GF-D8 (cell line): ENCODE results near the gene RPLP1.

Source experiments
- DNase-seq: peaks from one replicate; lab custom pipeline; 2025; lab: John Stamatoyannopoulos, UW

The RPLP1 gene

DNA sequence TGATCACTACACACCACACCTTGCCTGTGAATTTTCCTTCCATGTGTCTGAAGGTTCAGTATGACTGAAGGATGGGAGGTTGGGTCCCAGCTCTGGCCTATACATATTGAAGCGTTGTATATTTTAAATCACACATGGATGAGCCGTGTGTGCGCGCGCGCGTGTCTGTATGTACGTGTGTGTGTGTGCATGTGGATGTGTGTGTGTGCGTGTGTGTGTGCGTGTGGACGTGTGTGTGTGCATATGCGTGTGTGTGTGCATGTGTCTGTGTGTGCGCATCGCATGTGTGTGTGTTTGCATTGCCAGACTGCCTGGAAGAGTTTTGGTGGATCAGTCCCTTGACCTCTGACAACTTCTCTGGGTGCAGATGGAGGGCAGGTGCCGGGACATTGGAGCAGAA lies 45.7 kb downstream of the RPLP1 start:
- DNase-seq = no peak

DNA sequence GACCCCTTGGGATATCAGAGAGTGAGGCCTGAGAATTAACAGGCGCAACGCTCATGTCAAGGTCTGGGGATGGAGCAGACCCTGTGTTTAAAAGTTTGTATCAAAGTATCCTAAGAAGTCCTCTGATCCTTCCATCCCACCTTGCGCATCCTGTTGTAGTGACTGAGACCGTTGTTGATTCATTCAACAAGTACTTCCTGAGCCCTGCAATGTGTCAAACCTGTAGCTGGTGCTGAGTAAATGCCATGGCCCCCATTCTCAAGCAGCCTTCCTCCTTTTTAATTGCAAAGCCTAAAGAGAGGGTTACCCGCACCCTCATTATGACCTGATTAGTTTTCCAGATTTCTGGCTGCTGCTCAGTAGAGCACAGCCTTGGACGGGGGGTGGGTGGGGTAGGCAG lies 46.4 kb downstream of the RPLP1 start:
- no peak for DNase-seq

DNA sequence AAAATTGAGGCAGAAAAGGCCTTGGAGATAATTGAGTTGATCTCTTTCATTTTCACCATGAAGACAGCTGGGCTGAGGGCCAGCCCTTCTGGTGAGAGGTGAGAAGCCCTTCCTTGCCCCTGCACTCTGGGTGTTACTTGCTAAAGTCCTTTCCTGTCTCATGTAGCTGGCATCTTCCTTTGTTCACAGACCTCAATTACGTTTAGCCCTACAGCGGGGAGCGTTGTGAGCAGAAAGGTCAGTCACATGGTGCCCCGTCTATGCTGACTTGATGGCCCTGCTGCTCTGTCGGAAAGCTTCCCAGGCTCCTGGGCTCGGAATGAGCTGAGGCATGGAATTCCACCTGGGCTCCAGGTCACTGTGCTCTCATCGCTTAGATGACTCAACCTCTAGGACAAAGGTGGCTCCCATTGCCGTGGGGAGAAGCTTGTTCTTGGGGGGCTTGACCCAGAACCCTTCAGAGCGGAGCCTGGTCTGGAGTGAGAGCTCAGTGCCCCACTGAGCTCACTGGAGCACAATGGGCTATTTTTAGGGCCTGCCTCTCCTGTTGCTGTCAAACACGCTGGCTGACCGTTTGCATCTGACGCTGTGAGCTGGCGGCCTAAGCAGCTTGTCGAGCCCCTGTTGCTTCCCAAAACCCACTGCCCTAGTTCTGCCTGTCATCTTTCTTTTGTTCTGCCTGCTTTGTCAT lies 47.0 kb downstream of the RPLP1 start:
- no peak for DNase-seq

DNA sequence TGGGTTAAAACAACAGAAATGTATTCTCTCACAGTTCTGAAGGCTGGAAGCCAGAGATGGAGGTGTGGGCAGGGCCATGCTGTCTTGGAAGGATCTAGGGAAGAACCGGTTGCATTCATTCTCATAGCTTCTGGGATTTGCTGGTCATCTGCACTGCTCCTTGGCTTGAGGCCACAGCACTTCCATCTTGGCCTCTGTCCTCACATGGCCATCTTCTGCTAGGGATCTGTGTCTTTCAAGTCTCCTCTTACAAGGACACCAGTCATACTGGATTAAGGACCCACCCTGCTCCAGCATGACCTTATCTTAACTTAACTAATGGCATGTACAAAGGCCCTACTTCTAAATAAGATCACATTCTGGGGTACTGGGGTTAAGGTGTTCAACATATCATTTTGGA lies 47.7 kb downstream of the RPLP1 start:
- no peak for DNase-seq

DNA sequence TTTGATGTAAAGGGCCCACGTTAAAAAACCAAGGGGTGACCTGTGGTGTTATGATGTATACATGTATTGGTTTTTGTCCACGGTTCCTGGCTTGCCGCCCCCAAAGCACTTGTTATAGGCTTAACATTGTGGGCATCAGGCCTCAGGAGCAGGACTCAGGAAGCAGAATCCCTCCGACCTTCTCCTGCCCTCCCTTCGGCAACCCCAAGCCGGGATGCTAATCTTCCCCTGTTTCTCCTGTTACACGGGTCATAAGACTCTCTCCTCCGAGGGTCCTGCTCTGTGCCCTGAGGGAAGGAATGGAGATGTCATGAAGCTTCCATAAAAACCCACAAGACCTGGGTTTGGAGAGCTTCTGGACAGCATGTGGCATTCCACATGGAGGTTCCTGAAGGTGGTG lies 48.8 kb downstream of the RPLP1 start:
- DNase-seq = no peak

DNA sequence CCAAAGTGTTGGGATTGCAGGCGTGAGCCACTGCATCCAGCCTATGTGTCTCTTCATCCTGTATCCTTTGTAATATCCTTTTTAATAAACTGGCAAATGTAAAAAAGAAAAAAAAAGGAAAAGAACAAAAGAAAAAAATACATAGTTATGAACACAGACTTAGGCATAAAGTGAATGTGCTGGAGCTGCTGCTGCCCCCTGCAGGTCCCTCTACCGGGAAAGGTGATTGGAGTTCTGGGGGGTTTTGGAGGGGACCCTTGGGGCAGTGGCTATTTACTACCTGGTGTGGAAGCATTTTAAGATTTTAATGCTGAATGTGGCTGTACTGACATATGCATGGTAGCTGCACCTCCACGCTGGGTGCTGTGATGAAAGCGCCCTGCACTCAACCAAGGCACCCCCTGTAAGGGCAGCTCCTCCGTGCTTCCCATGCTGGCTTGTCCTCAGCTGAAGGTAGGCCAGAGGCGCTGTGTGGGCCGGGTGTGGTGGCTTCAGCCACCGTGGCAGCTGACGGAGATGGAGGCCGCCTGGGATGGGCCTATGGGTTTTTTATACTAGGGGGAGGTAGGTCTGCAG lies 49.9 kb downstream of the RPLP1 start:
- DNase-seq = no peak

DNA sequence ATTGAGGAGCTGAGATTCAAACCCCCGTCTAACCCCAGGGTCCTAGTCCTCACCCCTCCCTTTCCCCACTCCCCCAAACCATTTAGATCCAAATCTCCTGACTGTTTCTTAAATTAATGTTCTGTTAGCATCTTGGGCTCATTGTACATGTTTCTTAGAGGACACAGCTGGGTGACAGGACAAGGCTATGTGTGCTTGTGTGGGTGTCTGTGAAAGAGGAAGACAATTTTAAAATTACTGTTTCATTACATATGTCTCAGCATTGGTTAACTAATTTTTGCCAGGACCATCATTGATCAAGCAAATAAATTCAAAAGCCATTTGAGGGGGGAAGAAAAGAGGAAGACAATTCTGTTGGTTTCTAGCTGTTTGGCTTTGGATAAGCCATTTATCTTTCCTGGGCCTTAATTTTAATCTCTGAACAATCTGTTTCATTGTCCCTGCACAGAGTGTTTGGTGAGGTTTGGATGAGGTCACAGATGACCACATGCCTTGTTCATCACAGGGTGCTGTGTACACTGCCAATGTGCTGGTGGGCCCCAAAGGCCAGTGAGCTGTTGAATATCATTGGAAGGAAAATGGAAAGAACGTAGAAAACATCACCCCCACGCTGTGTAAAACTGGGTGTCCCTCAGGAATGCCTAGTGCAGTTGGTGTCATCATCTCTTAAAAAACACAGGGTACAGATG lies 51.9 kb downstream of the RPLP1 start:
- DNase-seq = no peak
